BJ (cell line): ENCODE data around the gene CLASRP. TPM values are rescaled to one million over a fixed set of nuclear protein-coding genes. Genes with fewer than 3 reads are reported as not detected.

ENCODE experiments used
- CTCF ChIA-PET: fragments of 350-600 bp; formaldehyde crosslinking; extraction: SDS; loops from one replicate; lab custom pipeline; 2021; ENCODE audit warnings: antibody characterized with exemption, inconsistent platforms; lab: Yijun Ruan, JAX
- POLR2A ChIA-PET: fragments of 300-600 bp; sonication (Branson Sonifier 250); formaldehyde crosslinking; extraction: SDS; loops from one replicate; lab custom pipeline; 2021; ENCODE audit warnings: antibody characterized with exemption; lab: Charles Lee
- DNase-seq: peaks from one replicate; pipeline ENCODE4 v3.0.0-alpha.2; 2011; ENCODE audit warnings: low read depth
- H3K27me3 ChIP-seq: 2 replicates; pipeline ENCODE4 v1.6.0; 2011; ENCODE audit warnings: low read length; ENCODE audit not compliant: control insufficient read depth, insufficient read depth
- H3K36me3 ChIP-seq: 2 replicates; pipeline ENCODE4 v1.5.1; 2011; ENCODE audit warnings: low read length; ENCODE audit not compliant: control insufficient read depth, insufficient read depth
- H3K4me3 ChIP-seq: 2 replicates; pipeline ENCODE4 v1.5.1; 2011; ENCODE audit warnings: low read depth, mild to moderate bottlenecking, control low read depth, low read length
- CTCF ChIP-seq: IDR thresholded peaks from 2 replicates; pipeline ENCODE4 v1.5.1; 2011; ENCODE audit warnings: low read depth, mild to moderate bottlenecking, control low read depth, inconsistent platforms, low read length, moderate library complexity; ENCODE audit not compliant: insufficient read depth
- polyA plus RNA-seq: library from polyadenylated mRNA; depleted of rRNA; stranded (reverse); fragments of >200 nt; gene quantifications from 2 replicates; pipeline ENCODE4 v1.2.3, GENCODE V29; 2011

The CLASRP gene
- polyA plus RNA-seq, 1 experiment, result 15.9 TPM

- no peak for DNase-seq
- ChIA-PET CTCF (interaction anchor here (1.2 to 2.9 kb wide), 2 partner anchors 11 to 17 kb away, joined by 3 to 18 read pairs; no protein-coding TSS in a partner anchor), POLR2A (no interaction called here)
- H3K36me3 ChIP-seq, result no peaks in the 10 kb centered on the region
- no peak for TF ChIP-seq CTCF
- H3K27me3 ChIP-seq, result no peaks in the 10 kb centered on the region
- no peak overlapping the region for H3K4me3 ChIP-seq
Observed at GRCh38 chr19:45113628-45114027, 74.8 kb downstream of the CLASRP start.

- H3K4me3 ChIP-seq, result no peak overlapping the region
- no peaks in the 10 kb centered on the region for H3K27me3 ChIP-seq
- ChIA-PET POLR2A (no interaction called here), CTCF (interaction anchor here (1.2 to 2.9 kb wide), 2 partner anchors 11 to 16 kb away, joined by 3 to 18 read pairs; no protein-coding TSS in a partner anchor)
- DNase-seq, result no peak
- TF ChIP-seq CTCF, result no peak
- no peaks in the 10 kb centered on the region for H3K36me3 ChIP-seq
Observed at GRCh38 chr19:45114116-45114515, 75.3 kb downstream of the CLASRP start.

DNA sequence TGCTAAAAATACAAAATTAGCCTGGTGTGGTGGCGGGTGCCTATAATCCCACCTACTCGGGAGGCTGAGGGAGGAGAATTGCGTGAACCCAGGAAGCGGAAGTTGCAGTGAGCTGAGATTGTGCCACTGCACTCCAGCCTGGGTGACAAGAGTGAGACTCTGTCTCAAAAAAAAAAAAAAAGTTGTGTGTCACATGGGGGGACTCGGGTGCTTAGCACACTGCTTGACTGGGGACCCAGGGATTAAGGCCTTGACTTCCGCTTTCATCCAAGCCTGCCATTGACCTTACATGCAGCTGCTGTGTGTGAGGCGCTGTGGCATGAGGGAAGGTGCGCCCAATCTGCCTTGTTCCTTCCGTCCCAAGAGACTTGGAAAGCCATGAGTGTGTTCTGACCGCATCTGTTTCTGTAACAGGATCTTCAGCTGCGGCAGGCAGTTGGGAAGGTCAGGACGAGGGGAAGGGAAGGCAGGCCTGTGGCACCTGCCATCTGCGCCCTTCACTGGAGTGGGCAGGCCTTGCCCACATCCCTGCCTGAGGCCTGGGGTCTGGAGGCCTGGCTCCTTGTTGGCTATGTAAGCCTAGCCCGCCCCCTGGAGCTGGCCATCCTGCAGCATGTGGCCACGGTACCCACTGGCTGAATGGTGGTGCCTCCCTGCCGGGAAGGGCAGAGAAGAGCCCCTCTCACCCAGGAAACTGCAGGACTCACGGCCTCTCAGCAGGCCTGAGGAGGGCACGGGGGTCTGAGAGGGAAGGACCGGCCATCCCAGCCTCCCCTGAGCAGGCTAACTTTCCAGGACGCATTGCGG is 77.2 kb downstream of the CLASRP start:
- ChIA-PET POLR2A (no interaction called here), CTCF (no interaction called here)
- Histone ChIP-seq H3K36me3 (no peaks in the 10 kb centered on the region), H3K4me3 (no peak overlapping the region), H3K27me3 (no peaks in the 10 kb centered on the region)
- DNase-seq, result no peak
- TF ChIP-seq CTCF, result no peak

DNA sequence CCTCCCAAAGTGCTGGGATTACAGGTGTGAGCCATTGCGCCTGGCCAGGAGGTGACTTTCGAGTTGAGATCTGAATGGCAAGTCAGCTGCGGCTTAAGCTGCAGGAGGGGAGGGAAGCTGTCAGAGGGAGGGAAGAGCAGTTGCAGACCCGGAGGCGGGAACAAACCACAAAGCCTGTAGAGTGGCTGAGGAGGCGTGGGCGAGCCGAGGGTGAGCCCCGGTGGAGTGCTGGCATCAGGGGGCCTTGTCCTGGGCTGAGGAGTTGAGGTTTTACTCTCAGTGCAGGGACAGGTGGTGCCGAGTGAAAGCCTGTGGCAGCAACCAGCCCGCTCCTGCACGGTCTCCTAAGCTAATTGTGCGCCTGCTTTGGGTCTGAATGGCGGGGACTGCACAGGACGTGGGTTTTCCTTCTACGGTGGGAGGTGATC is 78.3 kb downstream of the CLASRP start:
- no peak for TF ChIP-seq CTCF
- POLR2A ChIA-PET, result no interaction called here
- no peak for DNase-seq
- H3K27me3 ChIP-seq, result no peaks in the 10 kb centered on the region
- H3K36me3 ChIP-seq, result no peaks in the 10 kb centered on the region; the same call in 1 of the 2 replicates
- CTCF ChIA-PET, result no interaction called here
- H3K4me3 ChIP-seq, result no peak overlapping the region

- TF ChIP-seq CTCF, result no peak
- no peak for DNase-seq
- ChIA-PET CTCF (interaction anchor here (1.0 kb wide), 1 partner anchor 11 kb away, joined by 3 read pairs; no protein-coding TSS in a partner anchor), POLR2A (no interaction called here)
- no peaks in the 10 kb centered on the region; the same call in 1 of the 2 replicates for H3K36me3 ChIP-seq
- H3K4me3 ChIP-seq, result no peak overlapping the region
- H3K27me3 ChIP-seq, result no peaks in the 10 kb centered on the region
Observed at GRCh38 chr19:45117671-45118070, 78.8 kb downstream of the CLASRP start.
